A549 treated with CpdA at 1 μM for 4 hours (cell line): ENCODE data around the gene PRKCH. TPM values are rescaled to one million over a fixed set of nuclear protein-coding genes. Genes with fewer than 3 reads are reported as not detected.

Experiments
- total RNA-seq: library from RNA; stranded (reverse); fragments of 200-300 nt; extraction: Qiagen RNA extraction; gene quantifications from 5 replicates; pipeline ENCODE4 v1.2.3, GENCODE V29; 2022; ENCODE audit warnings: low read depth

Gene PRKCH
- total RNA-seq = 3.5 to 4.0 TPM (median 3.8 TPM) in 5 replicates

DNA sequence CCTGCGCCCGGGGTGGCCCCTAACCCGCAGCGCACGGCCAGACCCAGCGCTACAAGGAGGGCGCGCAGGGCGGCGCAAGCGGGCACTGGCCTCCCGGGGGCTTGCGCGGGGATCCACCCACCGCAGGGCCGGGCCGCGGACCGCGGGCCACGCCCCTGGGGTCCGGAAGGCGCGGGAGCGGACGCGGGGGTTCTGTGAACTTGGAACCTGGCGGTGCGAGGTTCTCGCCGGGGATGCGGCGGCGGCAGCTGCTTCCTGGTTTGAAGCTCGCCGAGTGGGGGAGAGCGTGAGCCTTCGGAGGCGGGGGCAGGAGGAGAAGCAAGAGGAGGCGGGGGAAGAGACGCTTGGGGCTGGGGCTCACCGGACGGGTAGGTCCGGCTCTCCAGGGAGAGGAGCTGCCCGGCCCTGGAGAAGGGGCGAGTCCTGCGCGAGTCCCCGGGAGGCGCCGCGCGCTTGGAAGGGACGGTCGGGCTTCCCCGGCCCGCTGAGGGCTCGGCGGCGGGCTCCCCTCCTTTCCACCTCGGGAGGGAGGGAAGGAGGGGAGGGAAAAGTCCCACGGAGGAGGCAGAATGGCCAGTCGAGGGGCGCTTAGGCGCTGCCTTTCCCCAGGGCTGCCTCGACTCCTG is at the start of gene PRKCH:
Gene PRKCH (plus strand): TSS at position 195 of the 626 bp plus-strand sequence. CDS start 523 bp downstream, outside the sequence.

DNA sequence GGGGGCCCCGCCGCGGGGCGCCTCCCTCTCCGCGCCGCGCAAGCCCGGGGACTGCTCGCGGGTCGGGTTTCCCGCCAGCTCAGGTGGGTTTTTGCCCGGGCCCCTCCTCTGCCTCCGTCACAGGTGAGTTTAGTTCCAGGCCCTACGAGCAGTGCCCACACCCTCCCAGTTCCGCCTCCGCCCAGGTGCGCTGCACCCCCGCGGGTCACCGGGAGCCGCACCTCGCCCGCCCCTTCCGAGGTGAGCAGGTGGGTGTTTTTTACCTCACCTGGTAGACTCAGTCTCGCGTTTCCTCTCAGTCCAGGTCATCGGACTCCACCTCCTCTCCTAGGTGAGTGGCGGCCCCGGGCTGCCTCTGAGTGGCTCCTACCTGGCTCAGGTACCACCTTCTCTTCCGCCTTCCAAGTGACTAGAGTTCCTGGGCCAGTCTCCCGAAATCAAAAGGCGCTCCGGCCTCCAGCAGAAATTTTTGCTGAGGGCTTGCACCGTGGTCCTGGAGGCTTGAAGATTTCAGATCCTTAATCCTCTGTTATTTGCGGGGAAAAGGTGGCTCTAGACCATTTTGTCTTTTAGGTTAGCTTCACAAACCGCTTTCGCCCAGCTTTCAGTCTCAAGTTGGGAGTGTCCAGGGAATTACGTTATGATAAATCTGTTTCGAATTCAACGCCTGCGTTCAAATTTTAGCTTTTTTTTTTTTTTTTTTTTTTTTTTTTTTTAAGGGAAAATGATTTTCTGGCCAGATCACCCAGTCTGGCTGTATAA is 40.0 kb upstream of the PRKCH start, which contains the start of gene TMEM30B:
Gene TMEM30B (minus strand): TSS at position 153 of the 762 bp plus-strand sequence. CDS start 191 bp downstream, outside the sequence.

Other genes with a start within 250 kb of the PRKCH start
- gene TMEM30B, start 40.2 kb upstream of the PRKCH start, total RNA-seq = 0.05 to 0.17 TPM (median 0.13 TPM) in 5 replicates